ENCODE measurements around the gene PC.
A peak's percentile ranks its signal among the peaks of the same experiment; 100 is the strongest.
"Not testable (repeated sequence)": the region's sequence is repeated elsewhere in the genome, so short reads cannot be mapped to it uniquely, and the experiment has no call there.

The PC gene

GRCh38 chr11:66843776-66844495, 114.2 kb downstream of the PC start:
- no peak for DNase-seq (ENCODE audit: low read depth in 3 of 3)

DNA sequence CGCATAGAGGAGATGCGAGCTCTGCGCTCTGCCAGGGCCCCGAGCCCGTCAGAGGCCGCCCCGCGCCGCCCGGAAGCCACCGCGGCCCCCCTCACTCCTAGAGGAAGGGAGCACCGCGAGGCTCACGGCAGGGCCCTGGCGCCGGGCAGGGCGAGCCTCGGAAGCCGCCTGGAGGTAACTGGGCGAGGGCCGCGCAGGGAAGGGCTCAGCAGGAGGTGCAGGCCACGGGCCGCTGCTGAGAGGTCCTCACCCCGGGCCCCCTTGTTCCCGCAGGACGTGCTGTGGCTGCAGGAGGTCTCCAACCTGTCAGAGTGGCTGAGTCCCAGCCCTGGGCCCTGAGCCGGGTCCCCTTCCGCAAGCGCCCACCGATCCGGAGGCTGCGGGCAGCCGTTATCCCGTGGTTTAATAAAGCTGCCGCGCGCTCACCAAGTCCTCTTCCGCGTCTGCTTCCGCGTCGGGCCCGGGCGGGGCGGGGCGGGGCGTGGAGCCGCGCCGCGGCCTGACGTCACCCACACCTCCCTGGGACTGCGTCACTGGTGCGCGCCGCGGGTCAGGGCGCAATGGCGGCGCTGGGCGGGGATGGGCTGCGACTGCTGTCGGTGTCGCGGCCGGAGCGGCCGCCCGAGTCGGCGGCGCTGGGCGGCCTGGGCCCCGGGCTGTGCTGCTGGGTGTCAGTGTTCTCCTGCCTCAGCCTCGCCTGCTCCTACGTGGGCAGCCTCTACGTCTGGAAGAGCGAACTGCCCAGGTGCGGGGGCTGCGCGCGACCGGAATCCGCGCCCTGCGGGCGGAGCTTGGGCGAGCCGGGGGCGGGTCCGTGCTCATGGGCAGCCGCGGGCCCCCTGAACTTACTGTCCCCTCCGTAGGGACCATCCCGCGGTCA, 115.0 kb downstream of the PC start, which contains the start of gene RCE1:
RCE1 (plus strand) TSS at position 546 of the 880 bp plus-strand sequence; CDS start at position 561, 15 bp downstream.
- peak; percentile 79 to 90 (median 86) for DNase-seq (ENCODE audit: low read depth in 3 of 3)

DNA sequence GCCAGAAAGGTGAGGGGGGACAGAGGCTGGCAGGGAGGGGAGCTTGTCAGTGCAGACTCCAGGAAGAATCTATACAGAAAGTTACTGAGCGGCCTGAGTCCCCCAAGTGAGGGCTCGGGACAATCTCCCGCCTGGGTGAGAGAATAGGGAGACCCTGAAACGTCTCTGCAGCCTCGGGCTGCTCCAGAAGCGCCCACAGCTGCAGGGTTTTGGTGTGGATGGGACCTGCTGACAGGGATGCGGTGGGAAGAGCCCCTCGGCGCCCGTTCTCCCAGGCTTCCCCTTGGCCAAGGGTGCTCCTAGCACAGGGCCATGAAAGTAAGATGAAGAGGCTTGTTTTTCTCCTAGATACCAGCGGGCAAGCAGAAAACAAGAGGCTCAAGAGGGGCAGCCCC, 115.7 kb downstream of the PC start:
- no peak for DNase-seq (ENCODE audit: low read depth in 3 of 3)

GRCh38 chr11:66841861-66842260, 116.3 kb downstream of the PC start:
- DNase-seq (ENCODE audit: low read depth in 3 of 3), result no peak

GRCh38 chr11:66840317-66841091, 117.7 kb downstream of the PC start:
- no peak for DNase-seq (ENCODE audit: low read depth in 3 of 3)

DNA sequence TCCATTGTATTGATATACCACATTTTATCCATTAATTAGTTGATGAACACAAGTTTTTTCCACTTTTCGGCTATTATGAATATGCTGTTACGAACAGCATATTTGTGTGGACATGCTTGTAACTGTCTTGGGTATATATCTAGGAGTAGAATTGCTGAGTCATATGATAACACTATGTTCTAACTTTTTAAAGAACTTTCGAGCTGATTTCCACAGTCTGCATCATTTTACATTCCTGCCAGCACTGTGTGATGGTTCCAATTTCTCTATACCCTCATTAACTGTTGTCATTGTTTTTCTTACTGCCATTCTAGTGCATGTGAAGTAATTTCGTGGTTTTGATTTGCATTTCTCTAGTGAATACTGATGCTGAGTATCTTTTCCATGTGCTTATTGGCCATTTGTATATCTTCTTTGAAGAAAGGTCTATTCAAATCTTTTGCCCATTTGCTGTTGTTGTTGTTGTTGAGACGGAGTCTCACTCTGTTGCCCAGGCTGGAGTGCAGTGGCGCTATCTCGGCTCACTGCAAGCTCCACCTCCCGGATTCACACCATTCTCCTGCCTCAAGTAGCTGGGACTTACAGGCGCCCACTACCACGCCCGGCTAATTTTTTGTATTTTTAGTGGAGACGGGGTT, 122.3 kb downstream of the PC start:
- no peak for DNase-seq (ENCODE audit: low read depth in 3 of 3)

DNA sequence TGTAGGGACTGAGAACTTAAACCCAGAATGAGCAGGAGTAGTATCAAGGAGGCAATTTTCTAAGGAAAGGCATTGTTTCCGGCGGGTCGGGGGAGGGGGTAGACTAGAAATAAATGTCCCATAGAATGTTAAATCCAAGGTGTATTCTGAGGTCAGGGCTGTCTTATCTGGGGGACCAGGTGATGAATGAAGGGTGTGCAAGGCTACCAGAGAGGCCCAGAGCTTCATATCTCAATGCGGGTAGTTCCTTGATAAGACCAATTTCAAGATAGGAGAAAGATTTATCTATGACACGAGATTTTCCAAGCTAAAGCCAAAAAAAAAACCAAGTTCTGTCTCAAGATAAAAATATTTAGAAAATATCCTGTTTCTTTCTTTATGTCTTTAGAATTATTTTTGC, 123.2 kb downstream of the PC start:
- DNase-seq (ENCODE audit: low read depth in 3 of 3), result no peak

GRCh38 chr11:66834539-66834845, 123.7 kb downstream of the PC start:
- no peak for DNase-seq (ENCODE audit: low read depth in 3 of 3)

DNA sequence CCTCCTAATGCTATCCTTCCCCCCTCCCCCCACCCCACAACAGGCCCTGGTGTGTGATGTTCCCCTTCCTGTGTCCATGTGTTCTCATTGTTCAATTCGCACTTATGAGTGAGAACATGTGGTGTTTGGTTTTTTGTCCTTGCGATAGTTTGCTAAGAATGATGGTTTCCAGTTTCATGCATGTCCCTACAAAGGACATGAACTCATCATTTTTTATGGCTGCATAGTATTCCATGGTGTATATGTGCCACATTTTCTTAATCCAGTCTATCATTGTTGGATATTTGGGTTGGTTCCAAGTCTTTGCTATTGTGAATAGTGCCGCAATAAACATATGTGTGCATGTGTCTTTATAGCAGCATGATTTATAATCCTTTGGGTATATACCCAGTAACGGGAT, 133.6 kb downstream of the PC start:
- not testable (repeated sequence) for DNase-seq (ENCODE audit: low read depth in 3 of 3)

- no peak for DNase-seq (ENCODE audit: low read depth in 3 of 3)
Measured at GRCh38 chr11:66823700-66824099, 134.5 kb downstream of the PC start.

DNA sequence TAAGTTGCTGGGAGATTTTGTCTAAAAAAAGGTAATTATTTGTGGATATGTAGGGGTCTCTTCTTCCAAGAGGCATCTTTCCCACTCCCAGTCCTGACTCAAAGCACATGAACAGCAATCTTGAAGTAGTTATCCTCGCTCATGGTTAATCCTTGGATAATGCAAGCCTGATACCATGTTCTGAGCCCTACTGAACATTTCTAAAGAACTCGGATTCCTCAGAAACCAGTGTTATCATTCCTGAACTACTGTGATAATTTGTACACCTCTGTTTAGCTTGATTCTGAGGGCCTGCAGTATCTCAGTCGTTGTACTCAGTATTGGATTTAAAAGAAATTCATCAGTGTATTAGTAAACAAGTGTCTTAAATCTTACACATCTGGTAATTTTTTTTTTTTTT, 137.3 kb downstream of the PC start:
- no peak for DNase-seq (ENCODE audit: low read depth in 3 of 3)

GRCh38 chr11:66820381-66820780, 137.8 kb downstream of the PC start:
- DNase-seq (ENCODE audit: low read depth in 3 of 3), result no peak

- DNase-seq (ENCODE audit: low read depth in 3 of 3), result no peak
Measured at GRCh38 chr11:66818231-66818955, 139.8 kb downstream of the PC start.

DNA sequence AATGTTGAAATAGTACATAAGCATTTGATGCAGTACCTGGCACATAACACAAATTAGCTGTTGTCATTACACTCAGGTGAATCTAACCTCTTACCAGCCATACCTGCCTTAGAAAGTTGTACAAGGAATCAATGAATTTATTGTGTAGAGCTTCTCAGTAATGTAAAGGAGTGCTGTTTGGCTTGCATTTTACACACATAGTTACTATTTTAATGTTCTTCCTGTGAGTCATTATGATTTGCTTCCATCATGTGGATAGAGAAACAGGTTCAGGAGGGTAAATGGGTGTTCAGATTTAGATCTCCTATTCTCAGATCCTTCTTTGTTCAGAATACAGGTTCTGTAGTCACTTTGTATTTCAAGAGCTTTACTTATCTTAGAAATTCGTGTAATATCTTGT, 142.5 kb downstream of the PC start:
- DNase-seq (ENCODE audit: low read depth in 3 of 3), result no peak

DNA sequence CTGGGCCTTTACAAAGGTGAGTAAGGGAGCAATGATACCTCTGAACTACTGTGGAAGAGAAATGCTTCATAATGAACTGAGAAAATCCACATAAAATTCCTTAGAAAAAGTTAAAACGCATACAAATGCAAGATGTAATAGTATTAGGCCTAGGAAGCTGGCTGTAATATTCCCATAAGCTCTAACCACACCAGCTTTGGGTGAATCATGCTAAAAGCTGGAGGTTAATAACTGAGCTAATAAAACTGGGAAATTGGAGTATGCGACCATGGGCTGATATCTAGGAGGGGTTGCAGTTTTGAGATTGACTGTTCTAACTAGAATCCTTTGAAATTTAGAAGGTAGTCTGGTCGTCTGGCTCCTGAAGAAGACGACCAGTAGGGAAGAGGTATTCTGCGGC, 143.5 kb downstream of the PC start:
- no peak for DNase-seq (ENCODE audit: low read depth in 3 of 3)

DNA sequence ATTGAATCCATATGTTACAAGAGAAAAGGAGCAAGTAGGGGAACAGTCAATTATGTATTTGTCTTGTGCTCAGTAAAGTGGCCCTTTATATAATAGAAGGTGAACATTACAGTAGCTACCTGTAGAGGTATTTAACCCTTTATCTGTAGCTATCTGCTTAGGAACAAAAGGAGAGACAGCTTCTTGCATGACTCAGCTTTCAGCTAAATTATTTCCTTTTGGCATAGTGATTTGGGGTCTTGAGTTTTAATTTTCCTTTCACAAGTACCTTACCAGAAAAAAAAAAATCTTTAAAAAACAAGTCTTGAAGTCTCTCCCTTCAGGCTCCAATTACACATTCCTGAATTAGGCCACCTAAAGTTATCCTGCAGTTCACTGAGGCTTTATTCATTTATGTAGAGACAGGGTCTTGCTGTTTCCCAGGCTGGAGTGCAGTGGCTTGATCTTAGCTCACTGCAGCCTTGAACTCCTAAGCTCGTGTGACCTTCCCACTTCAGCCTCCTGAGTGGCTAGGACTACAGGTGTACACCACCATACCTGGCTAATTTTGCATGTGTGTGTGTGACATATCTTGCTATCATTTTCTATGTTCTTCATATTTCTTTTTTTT, 147.5 kb downstream of the PC start:
- DNase-seq (ENCODE audit: low read depth in 3 of 3), result no peak

DNA sequence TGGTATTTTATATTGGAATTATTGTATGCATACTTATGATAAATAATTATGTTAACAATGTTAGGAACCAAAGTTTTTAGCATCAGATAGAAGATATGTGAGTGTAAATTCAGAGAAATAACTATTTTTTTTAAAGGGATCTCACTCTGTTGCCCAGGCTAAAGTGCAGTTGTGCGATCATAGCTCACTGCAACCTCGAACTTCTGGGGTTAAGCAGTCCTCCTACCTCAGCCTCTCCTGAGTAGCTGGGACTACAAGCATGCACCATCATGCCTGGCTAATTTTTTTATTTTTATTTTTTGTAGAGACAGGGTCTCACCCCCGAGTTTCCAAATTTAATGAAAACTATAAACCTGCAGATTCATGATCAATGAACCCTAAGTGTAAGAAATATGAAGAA, 148.6 kb downstream of the PC start:
- no peak for DNase-seq (ENCODE audit: low read depth in 3 of 3)

GRCh38 chr11:66800720-66801428, 157.3 kb downstream of the PC start:
- no peak for DNase-seq (ENCODE audit: low read depth in 3 of 3)

- not testable (repeated sequence) for DNase-seq (ENCODE audit: low read depth in 3 of 3)
Measured at GRCh38 chr11:66799815-66800214, 158.4 kb downstream of the PC start.
